ENCODE results near the gene IQSEC3.

IQSEC3 gene

GRCh38 chr12:117311-117710, 50.7 kb downstream of the IQSEC3 start:
- no peak overlapping the region for H3K4me3 ChIP-seq (ENCODE audit: low read depth, low read length)
- no peak for TF ChIP-seq CTCF (IDR thresholded peaks at IDR 0.05; ENCODE audit: low read depth, low read length)

GRCh38 chr12:117816-118345, 51.3 kb downstream of the IQSEC3 start:
- H3K4me3 ChIP-seq (ENCODE audit: low read depth, low read length), result no peak overlapping the region
- no peak for TF ChIP-seq CTCF (IDR thresholded peaks at IDR 0.05; ENCODE audit: low read depth, low read length)

- TF ChIP-seq CTCF (IDR thresholded peaks at IDR 0.05; ENCODE audit: low read depth, low read length), result no peak
Measured at GRCh38 chr12:118591-118990, 52.0 kb downstream of the IQSEC3 start.

GRCh38 chr12:120951-121350, 54.4 kb downstream of the IQSEC3 start:
- TF ChIP-seq CTCF (IDR thresholded peaks at IDR 0.05; ENCODE audit: low read depth, low read length), result no peak

More at GRCh38 chr12:118591-118990, 52.0 kb downstream of the IQSEC3 start:
- H3K4me3 ChIP-seq (ENCODE audit: low read depth, low read length), result no peak overlapping the region

GRCh38 chr12:121647-122046, 55.1 kb downstream of the IQSEC3 start:
- H3K4me3 ChIP-seq (ENCODE audit: low read depth, low read length), result no peak overlapping the region
- no peak for TF ChIP-seq CTCF (IDR thresholded peaks at IDR 0.05; ENCODE audit: low read depth, low read length)

More at GRCh38 chr12:120951-121350, 54.4 kb downstream of the IQSEC3 start:
- no peak overlapping the region for H3K4me3 ChIP-seq (ENCODE audit: low read depth, low read length)

GRCh38 chr12:125075-125474, 58.5 kb downstream of the IQSEC3 start:
- no peak overlapping the region for H3K4me3 ChIP-seq (ENCODE audit: low read depth, low read length)
- TF ChIP-seq CTCF (IDR thresholded peaks at IDR 0.05; ENCODE audit: low read depth, low read length), result no peak

GRCh38 chr12:125566-125965, 59.0 kb downstream of the IQSEC3 start:
- no peak overlapping the region for H3K4me3 ChIP-seq (ENCODE audit: low read depth, low read length)
- TF ChIP-seq CTCF (IDR thresholded peaks at IDR 0.05; ENCODE audit: low read depth, low read length), result no peak

All from WI38 (cell line).